ENCODE data around the gene UBE2N.
A peak's percentile ranks its signal among the peaks of the same experiment; 100 is the strongest.

The UBE2N gene

GRCh38 chr12:93461503-93461902 is 19.8 kb upstream of the UBE2N start:
- Mint-ChIP-seq H3K4me3 (no peak overlapping the region), H3K27me3 (ENCODE audit: low read depth) (no peaks in the 10 kb centered on the region), H3K4me1 (no peaks in the 10 kb centered on the region), H3K9me3 (no peaks in the 10 kb centered on the region), H3K27ac (no peak overlapping the region), H3K36me3 (ENCODE audit: low read depth) (no peaks in the 10 kb centered on the region)
- no peak for TF ChIP-seq CTCF (IDR thresholded peaks at IDR 0.05; ENCODE audit: unreplicated experiment in 3 of 3)

GRCh38 chr12:93460902-93461301 is 19.2 kb upstream of the UBE2N start:
- no peaks in the 10 kb centered on the region for H3K36me3 Mint-ChIP-seq (ENCODE audit: low read depth)
- TF ChIP-seq CTCF (IDR thresholded peaks at IDR 0.05; ENCODE audit: unreplicated experiment in 3 of 3): no peak
- H3K27ac Mint-ChIP-seq: peak overlapping the region in 1 of 3 experiments; percentile 0

GRCh38 chr12:93460003-93460402 is 18.3 kb upstream of the UBE2N start:
- Mint-ChIP-seq H3K27me3 (ENCODE audit: low read depth) (no peaks in the 10 kb centered on the region), H3K9me3 (no peaks in the 10 kb centered on the region), H3K27ac (no peak overlapping the region), H3K4me1 (no peaks in the 10 kb centered on the region), H3K36me3 (ENCODE audit: low read depth) (no peaks in the 10 kb centered on the region), H3K4me3 (no peak overlapping the region)
- TF ChIP-seq CTCF (IDR thresholded peaks at IDR 0.05; ENCODE audit: unreplicated experiment in 3 of 3): no peak

More at GRCh38 chr12:93460902-93461301, 19.2 kb upstream of the UBE2N start:
- Mint-ChIP-seq H3K27me3 (ENCODE audit: low read depth) (no peaks in the 10 kb centered on the region), H3K9me3 (no peaks in the 10 kb centered on the region), H3K4me3 (no peak overlapping the region), H3K4me1 (no peaks in the 10 kb centered on the region)

GRCh38 chr12:93459097-93459496 is 17.4 kb upstream of the UBE2N start:
- no peaks in the 10 kb centered on the region for H3K36me3 Mint-ChIP-seq (ENCODE audit: low read depth)
- no peak overlapping the region for H3K4me3 Mint-ChIP-seq
- H3K9me3 Mint-ChIP-seq: no peaks in the 10 kb centered on the region
- no peak for TF ChIP-seq CTCF (IDR thresholded peaks at IDR 0.05; ENCODE audit: unreplicated experiment in 3 of 3)
- no peaks in the 10 kb centered on the region for H3K27me3 Mint-ChIP-seq (ENCODE audit: low read depth)
- H3K27ac Mint-ChIP-seq: no peak overlapping the region
- no peaks in the 10 kb centered on the region for H3K4me1 Mint-ChIP-seq

GRCh38 chr12:93456077-93456476 is 14.3 kb upstream of the UBE2N start:
- no peak for TF ChIP-seq CTCF (IDR thresholded peaks at IDR 0.05; ENCODE audit: unreplicated experiment in 3 of 3)
- H3K4me3 Mint-ChIP-seq: no peak overlapping the region
- H3K27ac Mint-ChIP-seq: no peak overlapping the region
- no peaks in the 10 kb centered on the region for H3K36me3 Mint-ChIP-seq (ENCODE audit: low read depth)
- no peaks in the 10 kb centered on the region for H3K4me1 Mint-ChIP-seq
- no peaks in the 10 kb centered on the region for H3K9me3 Mint-ChIP-seq
- no peaks in the 10 kb centered on the region for H3K27me3 Mint-ChIP-seq (ENCODE audit: low read depth)

GRCh38 chr12:93453633-93454032 is 11.9 kb upstream of the UBE2N start:
- Mint-ChIP-seq H3K4me3 (no peak overlapping the region), H3K4me1 (no peaks in the 10 kb centered on the region), H3K27me3 (ENCODE audit: low read depth) (no peaks in the 10 kb centered on the region), H3K9me3 (no peaks in the 10 kb centered on the region), H3K36me3 (ENCODE audit: low read depth) (no peaks in the 10 kb centered on the region), H3K27ac (no peak overlapping the region)
- TF ChIP-seq CTCF (IDR thresholded peaks at IDR 0.05; ENCODE audit: unreplicated experiment in 3 of 3): no peak
